OCI-LY1 (cell line): ENCODE measurements around the gene SCN4B.

ENCODE experiments used
- H2AFZ ChIP-seq: fragments of 200-600 bp; sonication (generic), shearing (Covaris generic); 2 replicates; pipeline ENCODE4 v1.6.0; 2014; ENCODE audit warnings: antibody characterized with exemption, mild to moderate bottlenecking, low read length
- H3F3A ChIP-seq: fragments of 200-600 bp; sonication (generic), shearing (Covaris generic); 2 replicates; pipeline ENCODE4 v1.6.0; 2014; ENCODE audit warnings: mild to moderate bottlenecking, antibody characterized with exemption, low read length, moderate library complexity; ENCODE audit not compliant: insufficient read depth
- H3K27ac ChIP-seq: fragments of 200-600 bp; sonication (generic); 2 replicates; pipeline ENCODE4 v1.5.1; 2014; ENCODE audit warnings: low read length, mixed run types, mild to moderate bottlenecking, low read depth; ENCODE audit not compliant: poor library complexity, severe bottlenecking
- H3K27me3 ChIP-seq: fragments of 200-600 bp; sonication (generic); 2 replicates; pipeline ENCODE4 v1.6.0; 2014; ENCODE audit warnings: antibody characterized with exemption, mild to moderate bottlenecking, low read length, moderate library complexity; ENCODE audit not compliant: insufficient read depth
- H3K36me3 ChIP-seq: fragments of 200-600 bp; sonication (generic); 2 replicates; pipeline ENCODE4 v1.6.1; 2014; ENCODE audit warnings: mild to moderate bottlenecking, antibody characterized with exemption, low read length, moderate library complexity, mixed read lengths; ENCODE audit not compliant: insufficient read depth
- H3K4me1 ChIP-seq: fragments of 200-600 bp; sonication (generic); 2 replicates; pipeline ENCODE4 v1.5.1; 2014; ENCODE audit warnings: mild to moderate bottlenecking, low read length, moderate library complexity; ENCODE audit not compliant: insufficient read depth, severe bottlenecking
- H3K4me2 ChIP-seq: fragments of 200-600 bp; sonication (generic), shearing (Covaris generic); 2 replicates; pipeline ENCODE4 v1.6.1; 2014; ENCODE audit warnings: low read length
- H3K4me3 ChIP-seq: fragments of 200-600 bp; sonication (generic); 2 replicates; pipeline ENCODE4 v1.5.1; 2014; ENCODE audit warnings: low read length, low read depth, mild to moderate bottlenecking, mixed read lengths; ENCODE audit not compliant: poor library complexity, severe bottlenecking
- H3K79me2 ChIP-seq: fragments of 200-600 bp; shearing (Covaris generic); 2 replicates; pipeline ENCODE4 v1.6.1; 2016; ENCODE audit warnings: mixed run types, low read length, mixed read lengths; ENCODE audit not compliant: insufficient read depth
- H3K9ac ChIP-seq: fragments of 200-600 bp; sonication (generic), shearing (Covaris generic); 2 replicates; pipeline ENCODE4 v1.6.1; 2014; ENCODE audit warnings: mild to moderate bottlenecking, low read length, mixed read lengths
- H3K9me2 ChIP-seq: fragments of 200-600 bp; sonication (generic), shearing (Covaris generic); 2 replicates; pipeline ENCODE4 v1.6.1; 2014; ENCODE audit warnings: low read depth, mild to moderate bottlenecking, low read length, mixed read lengths
- H3K9me3 ChIP-seq: fragments of 200-600 bp; shearing (Covaris generic); 2 replicates; pipeline ENCODE4 v1.6.1; 2014; ENCODE audit warnings: low read length, mixed read lengths
- H4K20me1 ChIP-seq: fragments of 200-600 bp; sonication (generic), shearing (Covaris generic); 2 replicates; pipeline ENCODE4 v1.6.0; 2016; ENCODE audit warnings: mild to moderate bottlenecking, low read length; ENCODE audit not compliant: insufficient read depth
- CTCF ChIP-seq: fragments of 200-600 bp; sonication (generic), shearing (Covaris generic); IDR thresholded peaks from 2 replicates; pipeline ENCODE4 v1.5.1; 2017; ENCODE audit warnings: mild to moderate bottlenecking, antibody characterized with exemption, low read length, moderate library complexity, mixed read lengths
- EZH2 ChIP-seq: fragments of 200-600 bp; sonication (generic), shearing (Covaris generic); IDR thresholded peaks from 2 replicates; pipeline ENCODE4 v1.8.0; 2017; ENCODE audit warnings: borderline replicate concordance, mixed run types, mild to moderate bottlenecking, antibody characterized with exemption, low read length, moderate library complexity, mixed read lengths

SCN4B gene

DNA sequence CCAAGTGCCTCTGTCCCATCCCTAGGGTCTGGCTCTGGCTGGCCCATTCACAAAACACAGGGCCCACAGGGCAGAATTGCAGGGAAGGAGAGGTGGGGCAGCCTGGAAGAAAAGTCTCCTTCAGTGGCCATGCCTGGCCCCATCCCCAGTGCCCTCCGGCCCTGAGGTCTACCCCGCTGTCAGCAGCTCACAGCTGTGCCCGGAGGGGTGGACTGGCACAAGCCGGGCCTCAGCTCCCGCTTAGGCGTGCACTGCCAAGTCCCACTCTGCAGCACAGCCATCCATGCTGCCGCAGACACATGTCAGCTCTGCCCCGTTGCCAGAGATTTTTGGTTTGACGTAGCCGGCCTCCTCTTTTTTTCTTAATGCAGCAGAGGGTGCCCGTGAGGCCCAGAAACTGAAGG is 27.7 kb upstream of the SCN4B start:
- Histone ChIP-seq H3K4me2 (peak overlapping the region; percentile 17; the same call in 1 of the 2 replicates), H3K9me2 (no peaks in the 10 kb centered on the region), H3K4me3 (no peak overlapping the region), H3K9me3 (no peaks in the 10 kb centered on the region), H3K27ac (no peak overlapping the region), H3K79me2 (no peaks in the 10 kb centered on the region), H3K27me3 (no peaks in the 10 kb centered on the region), H3F3A (no peaks in the 10 kb centered on the region), H4K20me1 (no peaks in the 10 kb centered on the region), H3K36me3 (no peaks in the 10 kb centered on the region), H3K9ac (no peak overlapping the region), H2AFZ (no peak overlapping the region), H3K4me1 (peaks cover 5% of the 10 kb centered on the region)
- no peak for TF ChIP-seq CTCF
- no peak for TF ChIP-seq EZH2

- H3K9me2 ChIP-seq = no peaks in the 10 kb centered on the region
- H3K9me3 ChIP-seq = no peaks in the 10 kb centered on the region
- H3K27ac ChIP-seq = no peak overlapping the region
- H3K4me1 ChIP-seq = peaks cover 5% of the 10 kb centered on the region
- no peak for TF ChIP-seq EZH2
- no peak for TF ChIP-seq CTCF
- H3K79me2 ChIP-seq = no peaks in the 10 kb centered on the region
- H3K4me3 ChIP-seq = no peak overlapping the region
- H3K9ac ChIP-seq = no peak overlapping the region
- H3K4me2 ChIP-seq = no peak overlapping the region
- no peaks in the 10 kb centered on the region for H3F3A ChIP-seq
- H2AFZ ChIP-seq = no peak overlapping the region
- no peaks in the 10 kb centered on the region for H4K20me1 ChIP-seq
- H3K27me3 ChIP-seq = no peaks in the 10 kb centered on the region
- no peaks in the 10 kb centered on the region for H3K36me3 ChIP-seq
Observed at GRCh38 chr11:118176778-118177134, 24.1 kb upstream of the SCN4B start.

DNA sequence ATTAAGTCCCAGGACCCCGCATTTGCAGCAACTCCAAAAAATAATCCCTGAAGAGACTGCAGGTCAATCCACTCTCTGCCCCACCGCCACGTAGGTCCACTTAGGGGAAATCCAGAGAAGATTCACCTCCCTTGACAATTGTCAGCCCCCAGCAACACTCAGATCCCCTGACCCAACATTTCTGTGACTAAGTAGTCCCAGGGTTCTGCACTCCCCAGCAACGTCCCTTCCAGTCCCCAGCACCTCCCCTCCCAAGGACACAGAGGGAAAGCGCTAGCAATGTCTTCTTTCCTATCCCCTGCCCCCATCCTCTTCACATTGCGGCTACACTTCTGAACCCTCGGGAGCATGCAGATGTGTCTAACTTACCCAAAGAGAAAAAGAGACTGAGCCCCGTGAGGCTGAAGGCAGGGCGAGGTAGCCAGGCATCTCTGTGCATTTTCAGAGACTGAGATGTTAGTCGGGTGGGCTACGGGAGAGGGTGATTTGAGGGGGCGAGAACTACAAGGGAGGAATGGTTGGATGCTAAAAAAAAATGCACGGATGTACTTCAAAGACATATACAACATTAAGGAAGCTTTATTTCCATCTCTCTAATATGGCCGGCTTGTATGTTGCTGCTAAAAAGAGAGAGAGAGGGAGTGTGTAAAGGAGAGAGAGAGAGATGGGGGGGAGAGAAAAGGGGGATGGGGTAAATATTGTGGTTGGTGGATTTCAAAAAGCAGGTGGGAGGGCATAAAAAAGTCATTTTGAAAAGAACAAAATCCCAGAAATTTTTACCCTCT is 23.6 kb upstream of the SCN4B start, which contains the start of gene SCN2B:
Gene SCN2B, minus strand, starts transcription at position 647 of the 785 bp plus-strand sequence. Its CDS starts 208 bp downstream, at position 439.
- H3K9me3 ChIP-seq = no peaks in the 10 kb centered on the region
- H3K4me3 ChIP-seq = peak within 1 kb of the TSS; percentile 22
- H3F3A ChIP-seq = no peaks in the 10 kb centered on the region
- no peaks in the 10 kb centered on the region for H3K79me2 ChIP-seq
- H3K9ac ChIP-seq = no peak within 1 kb of the TSS
- no peak within 1 kb of the TSS for H3K4me2 ChIP-seq
- H3K9me2 ChIP-seq = no peaks in the 10 kb centered on the region
- H3K4me1 ChIP-seq = peaks cover 5% of the 10 kb centered on the region
- no peak within 1 kb of the TSS for H2AFZ ChIP-seq
- no peaks in the 10 kb centered on the region for H4K20me1 ChIP-seq
- H3K36me3 ChIP-seq = no peaks in the 10 kb centered on the region
- no peak within 1 kb of the TSS for H3K27ac ChIP-seq
- TF ChIP-seq EZH2 (no peak), CTCF (no peak)
- H3K27me3 ChIP-seq = no peaks in the 10 kb centered on the region
